GM21515 (cell line): ENCODE measurements around the gene CD163L1.

Experiments used
- ATAC-seq: cut with Tn5 transposase; IDR thresholded peaks from one replicate; pipeline ENCODE4 v1.9.1; 2021; ENCODE audit not compliant: unreplicated experiment

CD163L1 gene

DNA sequence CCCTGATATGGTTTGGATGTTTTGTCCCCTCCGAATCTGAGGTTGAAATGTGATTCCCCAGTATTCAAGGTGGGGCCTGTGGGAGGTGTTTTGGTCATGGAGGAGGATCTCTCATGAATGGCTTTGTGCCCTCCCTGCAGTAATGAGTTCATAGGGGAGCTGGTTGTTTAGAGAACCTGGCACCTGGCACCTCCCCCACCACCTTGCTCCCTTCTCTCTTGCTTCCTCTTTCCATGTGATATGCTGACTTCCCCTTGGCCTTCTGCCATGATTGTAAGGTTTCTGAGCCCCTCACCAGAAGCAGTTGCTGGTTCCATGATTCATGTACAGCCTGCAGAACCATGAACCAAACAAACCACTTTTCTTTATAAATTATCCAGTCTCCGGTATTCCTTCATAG lies 32.6 kb downstream of the CD163L1 start:
- ATAC-seq: no peak

DNA sequence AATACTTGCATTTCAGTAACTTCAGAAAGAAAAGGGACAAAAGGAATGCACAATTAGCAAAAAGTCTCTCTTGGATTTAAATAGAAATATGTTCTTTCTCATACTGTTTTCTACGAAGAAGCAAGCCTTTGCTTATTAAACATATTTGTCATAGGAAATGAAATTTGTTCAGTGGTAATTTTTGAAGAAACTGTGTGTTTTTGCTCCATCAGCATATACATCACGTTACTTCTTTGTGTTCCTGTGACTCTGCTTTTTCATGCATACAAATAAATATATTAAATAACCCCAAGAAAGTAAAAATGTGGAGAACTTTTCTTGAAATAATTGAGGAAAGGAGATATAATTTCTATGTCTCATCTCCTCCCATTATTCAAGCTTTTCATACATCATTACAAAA lies 39.7 kb downstream of the CD163L1 start:
- ATAC-seq: no peak

DNA sequence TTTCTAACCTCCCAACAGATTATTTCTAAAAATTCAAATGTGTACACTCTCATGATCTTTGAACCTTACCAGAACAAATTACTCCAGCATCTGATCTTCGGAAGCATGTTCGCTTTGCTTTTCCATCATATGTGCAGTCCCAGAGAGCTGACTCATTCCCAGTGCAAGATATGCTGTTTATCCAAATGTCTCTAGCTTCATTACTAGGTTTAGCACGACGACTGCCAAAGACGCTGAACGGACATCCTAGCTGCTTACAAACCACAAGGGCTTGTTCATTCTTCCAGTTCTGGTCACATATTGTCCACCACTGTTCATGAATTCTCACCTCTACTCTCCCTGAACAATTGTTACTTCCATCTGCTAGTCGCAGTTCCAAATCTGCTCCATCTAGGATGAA lies 40.5 kb downstream of the CD163L1 start:
- ATAC-seq: no peak

DNA sequence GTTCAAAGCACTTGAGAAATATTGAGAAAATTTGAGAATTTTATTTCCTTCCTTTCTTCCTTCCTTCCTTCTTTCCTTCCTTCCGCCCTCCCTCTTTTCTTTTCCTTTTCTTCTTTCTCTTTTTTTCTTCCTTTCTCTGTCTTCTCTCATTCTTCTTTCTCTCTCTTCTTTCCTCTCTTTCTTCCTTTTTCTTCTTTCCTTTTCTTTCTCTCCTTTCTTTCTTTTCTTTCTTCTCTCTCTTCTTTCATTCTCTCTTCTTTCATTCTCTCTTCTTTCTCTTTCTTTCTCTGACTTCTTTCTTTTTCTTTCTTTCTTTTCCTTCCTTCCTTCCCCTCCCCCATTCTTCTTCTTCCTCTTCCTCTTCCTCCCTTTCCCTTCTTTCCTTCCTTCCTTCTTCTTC lies 44.9 kb downstream of the CD163L1 start:
- ATAC-seq: no peak

DNA sequence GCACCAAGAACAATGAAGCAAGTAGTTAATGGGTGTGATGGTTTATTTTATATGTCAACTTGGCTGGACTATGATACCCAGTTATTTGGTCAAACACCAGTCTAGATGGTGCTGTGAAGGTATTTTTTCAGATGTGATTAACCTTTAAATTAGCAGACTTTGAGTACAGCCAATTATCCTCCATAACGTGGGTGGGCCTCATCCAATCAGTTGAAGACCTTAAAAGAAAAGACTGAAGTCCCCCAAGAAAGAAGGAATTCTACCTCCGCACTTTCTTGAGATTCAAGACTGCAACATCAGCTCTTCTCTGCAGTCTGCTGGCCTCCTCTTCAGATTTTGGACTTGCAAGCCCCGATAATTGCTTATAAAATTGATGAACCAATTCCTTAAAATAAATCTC lies 47.5 kb downstream of the CD163L1 start:
- no peak for ATAC-seq

DNA sequence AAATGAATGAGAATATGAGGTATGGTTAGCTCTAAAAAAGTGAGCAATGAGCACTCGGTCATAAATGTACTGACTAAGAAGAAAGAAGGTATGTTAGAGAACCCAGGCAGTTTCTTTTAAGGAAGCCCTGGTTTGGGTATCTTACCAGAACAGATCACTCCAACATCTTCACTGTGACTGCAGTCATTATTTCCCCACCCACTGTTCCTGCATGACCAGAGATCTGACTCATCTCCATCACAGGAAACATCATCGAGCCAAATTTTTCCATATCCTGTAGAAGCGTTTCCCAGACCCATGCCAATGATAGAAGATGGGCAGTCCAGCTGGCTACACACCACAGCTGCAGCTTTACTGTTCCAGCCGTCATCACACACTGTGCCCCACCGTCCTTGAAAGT lies 48.0 kb downstream of the CD163L1 start:
- no peak for ATAC-seq

DNA sequence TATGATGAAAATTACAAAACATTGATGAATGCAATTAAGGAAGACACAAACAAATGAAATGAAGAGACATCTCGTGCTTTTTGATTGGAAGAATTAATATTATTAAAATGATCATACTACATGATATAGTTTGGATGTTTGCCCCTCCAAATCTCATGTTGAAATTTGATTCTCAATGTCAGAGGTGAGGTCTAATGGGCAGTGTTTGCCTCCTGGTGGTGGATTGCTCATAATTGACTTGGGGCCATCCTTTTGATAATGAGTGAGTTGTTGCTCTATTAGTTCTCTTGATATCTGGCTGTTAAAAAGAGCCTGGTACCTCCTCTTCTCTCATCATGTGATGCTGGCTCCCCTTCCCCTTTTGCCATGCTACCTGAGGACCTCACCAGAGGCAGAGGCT lies 56.7 kb downstream of the CD163L1 start:
- ATAC-seq: no peak

DNA sequence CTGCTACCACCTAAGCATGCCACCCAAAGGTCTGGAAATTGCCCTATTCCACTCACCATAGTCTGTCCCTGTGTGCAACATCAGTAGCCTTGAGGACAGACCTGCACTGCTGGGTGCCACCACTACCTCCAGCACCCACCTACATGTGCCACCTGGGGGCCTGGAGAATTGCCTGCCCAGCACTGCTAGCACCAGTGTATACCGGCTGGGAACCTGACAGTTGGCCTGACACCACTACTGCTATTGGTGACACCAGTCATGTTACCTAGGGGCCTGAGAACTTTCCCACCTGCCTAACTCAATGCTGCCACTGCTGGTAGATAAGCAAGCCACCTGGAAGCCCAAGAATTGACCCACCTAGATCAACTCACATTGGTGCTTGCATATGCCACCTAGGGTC lies 60.8 kb downstream of the CD163L1 start:
- ATAC-seq: no peak

DNA sequence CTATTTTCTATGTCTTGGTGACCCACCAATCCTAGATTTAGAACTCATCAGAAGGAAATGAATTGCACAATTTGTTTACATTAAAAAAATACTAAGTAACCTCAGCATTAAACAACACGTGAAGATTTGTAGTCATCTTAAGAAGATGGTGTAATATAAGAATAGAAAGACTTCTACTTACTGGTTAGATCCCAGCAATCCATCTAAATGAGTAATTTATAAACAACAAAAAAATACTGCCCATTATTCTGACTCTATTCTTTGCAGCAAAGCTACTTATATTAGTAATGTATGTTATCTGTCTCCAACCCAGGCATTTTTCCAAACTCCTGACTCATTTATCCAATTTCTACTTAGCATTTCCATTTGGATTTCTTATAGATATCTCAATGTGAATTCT lies 67.8 kb downstream of the CD163L1 start:
- ATAC-seq: no peak

DNA sequence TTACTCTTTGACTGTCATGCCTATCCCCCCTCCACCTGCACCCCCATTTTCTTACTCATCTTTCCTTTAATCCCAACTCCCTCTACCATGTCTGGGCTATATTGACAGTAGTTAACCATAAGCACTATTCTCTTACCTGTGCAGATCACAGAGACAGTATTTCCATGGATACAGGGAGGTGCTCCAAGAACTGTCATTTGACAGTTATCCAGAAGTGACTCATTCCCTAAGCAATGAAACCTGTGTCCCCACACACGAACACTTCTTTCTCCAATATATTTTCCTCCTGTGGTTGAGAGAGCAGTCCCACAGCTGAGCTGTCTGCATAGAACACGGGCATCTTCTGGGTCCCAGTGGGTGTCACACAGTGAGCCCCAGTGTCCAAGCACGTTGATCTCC lies 68.8 kb downstream of the CD163L1 start:
- ATAC-seq: no peak

DNA sequence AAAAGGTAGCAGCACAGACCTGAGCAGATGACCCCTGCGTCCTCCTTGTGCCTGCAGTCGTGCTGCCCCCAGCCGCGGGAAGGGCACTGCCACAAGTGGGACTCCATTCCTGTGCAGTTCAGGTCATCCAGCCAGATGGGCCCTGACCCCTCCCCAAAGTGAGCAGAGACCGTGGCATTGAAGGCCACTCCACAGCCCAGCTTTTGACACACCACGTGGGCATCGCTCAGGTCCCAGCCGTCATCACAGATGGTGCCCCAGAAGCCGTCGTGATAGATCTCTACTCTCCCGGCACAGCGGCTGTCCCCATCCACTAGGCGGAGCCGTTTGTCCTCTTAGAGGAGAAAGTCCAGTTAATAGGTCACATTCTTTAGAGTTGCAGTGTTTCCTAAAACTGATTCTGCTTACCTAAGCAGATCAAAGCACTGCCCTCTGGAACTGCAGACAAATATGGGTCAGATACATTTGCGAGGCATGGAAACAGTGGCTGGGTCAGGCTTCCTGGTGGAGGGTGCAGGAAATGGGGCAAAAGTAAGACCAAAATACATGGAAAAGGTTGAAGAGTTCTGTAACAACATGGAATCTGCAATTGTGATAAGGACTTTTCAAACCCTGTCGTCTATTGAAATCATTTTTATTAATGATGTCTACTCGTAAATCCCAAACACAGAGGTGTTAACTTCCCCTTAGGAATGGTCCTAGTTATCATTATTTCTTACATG lies 69.4 kb downstream of the CD163L1 start:
- no peak for ATAC-seq

DNA sequence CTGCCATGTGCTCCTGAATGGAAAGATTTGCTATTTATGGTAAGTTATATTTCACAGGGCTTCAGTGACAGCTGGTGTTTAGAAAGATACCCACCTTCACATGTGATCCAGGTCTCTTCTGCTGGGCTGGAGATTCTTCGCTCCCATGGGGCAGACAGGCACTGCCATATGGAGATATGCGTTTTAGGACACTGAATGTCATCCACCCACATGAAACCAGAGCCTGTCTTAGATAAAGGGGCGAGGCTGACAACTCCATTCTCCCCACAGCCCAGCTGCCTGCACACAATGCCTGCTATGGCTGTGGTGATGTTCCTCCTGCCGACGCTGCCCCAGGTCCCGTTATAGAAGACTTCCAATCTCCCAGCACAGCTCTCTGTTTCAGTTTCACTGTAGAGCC lies 70.7 kb downstream of the CD163L1 start:
- ATAC-seq: no peak

DNA sequence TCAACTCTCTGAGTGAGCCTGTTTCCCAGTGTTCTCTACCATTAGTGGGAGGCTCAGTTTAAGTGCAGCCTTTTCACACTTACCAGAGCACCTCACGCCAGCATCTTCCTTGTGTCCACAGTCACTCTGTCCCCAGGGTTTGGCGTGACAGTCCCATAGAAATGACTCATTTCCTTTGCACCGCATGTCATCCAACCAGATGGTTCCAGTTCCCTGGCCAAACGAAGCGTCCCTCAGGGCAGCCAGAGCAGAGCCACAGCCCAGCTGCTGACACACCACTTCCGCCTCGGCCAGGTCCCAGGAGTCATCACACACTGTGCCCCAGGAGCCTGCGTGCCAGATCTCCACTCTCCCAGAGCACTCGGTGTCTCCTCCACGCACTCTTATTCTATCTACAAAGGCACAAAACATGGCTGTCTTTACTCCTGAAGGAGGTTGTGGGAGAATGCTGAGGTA lies 74.7 kb downstream of the CD163L1 start:
- ATAC-seq: no peak

DNA sequence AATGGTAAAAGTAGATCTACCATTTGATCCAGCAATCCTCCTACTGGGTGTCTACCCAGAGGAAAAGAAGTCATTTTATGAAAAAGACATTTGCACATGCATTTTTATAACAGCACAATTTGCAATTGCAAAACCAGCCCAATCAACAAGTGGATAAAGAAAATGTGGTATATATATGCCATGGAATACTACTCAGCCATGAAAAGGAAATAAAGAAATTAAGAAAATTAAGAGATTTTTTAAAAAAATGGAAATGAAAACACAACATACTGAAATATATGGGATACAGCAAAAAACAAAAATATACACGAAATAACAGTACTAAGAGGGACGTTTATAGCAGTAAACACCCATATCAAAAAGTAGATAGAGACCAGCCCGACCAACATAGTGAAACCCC lies 81.2 kb downstream of the CD163L1 start:
- no peak for ATAC-seq

DNA sequence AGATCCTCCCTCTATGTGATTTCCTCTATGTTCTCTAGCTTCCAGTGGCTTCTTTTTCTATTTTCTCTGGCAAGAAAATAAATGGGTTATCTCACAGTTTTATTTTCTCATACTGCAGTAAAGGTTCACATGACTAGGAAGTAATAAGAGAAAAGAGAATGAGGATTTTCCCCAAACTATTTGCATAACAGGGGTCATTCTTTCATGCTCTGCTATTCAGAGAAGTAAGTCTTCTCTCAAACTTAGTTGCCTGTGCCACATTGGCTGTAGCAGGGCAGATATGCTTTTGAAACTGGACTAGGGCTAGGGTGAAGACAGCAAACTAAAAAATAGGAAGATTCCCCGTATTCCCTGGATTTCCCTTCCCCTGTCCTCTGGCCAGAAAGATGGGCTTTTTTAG lies 82.7 kb downstream of the CD163L1 start:
- no peak for ATAC-seq

DNA sequence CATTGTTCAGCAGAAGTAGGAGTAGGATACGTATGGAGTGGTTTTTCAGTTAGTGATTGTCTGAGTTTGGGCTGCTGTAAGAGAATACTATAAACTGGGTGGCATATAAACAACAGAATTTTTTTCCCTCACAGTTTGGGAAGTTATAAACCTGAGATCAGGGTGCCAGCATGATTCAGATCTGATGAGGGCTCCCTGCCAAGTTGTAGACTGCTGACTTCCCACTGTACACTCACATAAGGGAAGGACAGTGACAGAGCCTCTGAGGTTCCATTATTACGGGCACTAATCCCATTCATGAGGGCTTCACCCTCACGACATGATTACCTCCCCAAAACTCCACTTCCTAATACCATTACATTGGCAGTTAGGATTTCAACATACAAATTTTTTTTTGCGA lies 89.4 kb downstream of the CD163L1 start:
- no peak for ATAC-seq

DNA sequence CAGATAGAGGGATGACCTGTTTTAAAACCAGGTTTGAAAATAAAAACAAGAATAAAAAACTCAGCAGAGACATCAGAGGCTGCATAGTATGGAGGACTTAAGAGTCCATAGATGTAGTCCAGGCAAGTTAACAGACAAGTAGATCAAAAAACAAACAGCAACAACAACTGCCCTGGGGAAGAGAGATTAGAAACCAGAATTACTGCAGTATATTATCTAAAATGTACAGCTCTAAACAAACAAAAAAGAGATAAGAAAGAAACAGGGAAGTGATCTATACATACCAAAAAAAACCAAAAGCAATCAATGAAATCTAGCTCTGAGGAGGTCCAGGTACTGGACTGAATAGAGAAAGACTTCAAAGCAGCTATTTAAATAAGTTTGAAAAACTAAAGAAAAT lies 91.3 kb downstream of the CD163L1 start:
- ATAC-seq: no peak

DNA sequence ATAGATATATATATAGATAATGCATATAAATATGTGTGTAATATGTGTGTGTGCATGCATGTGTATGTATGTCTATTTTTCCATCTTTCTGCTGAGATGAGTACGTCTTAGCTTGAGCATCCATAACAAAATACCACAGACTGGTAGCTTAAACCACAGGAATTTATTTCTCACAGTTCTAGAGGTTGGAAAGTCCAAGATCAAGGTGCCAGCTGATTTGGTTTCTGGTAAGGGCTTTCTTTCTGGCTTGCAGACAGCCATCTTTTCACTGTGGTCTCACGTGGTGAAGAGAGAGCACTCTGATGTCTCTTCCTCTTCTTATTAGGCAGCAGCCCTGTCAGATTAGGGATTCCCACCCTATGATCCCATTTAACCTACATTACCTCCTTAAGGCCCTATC lies 92.8 kb downstream of the CD163L1 start:
- no peak for ATAC-seq

DNA sequence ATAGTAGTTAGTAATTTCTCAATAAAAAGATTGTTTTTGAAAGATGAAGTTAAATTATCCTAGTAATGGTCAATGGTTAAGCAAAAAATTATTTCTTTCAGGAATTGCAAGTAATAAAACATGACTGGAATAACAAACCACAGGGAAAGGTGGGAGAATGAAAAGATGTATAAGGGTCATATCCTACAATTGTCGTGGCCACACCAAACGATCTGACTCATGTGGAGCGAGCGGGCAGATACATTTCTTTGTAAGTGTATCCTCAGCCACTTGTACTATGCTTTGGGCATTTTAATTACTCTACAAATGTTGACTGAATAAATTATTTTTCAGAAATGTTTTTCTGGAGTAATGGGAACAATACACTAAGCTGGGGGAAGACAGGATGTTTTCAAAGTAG lies 94.5 kb downstream of the CD163L1 start:
- no peak for ATAC-seq

DNA sequence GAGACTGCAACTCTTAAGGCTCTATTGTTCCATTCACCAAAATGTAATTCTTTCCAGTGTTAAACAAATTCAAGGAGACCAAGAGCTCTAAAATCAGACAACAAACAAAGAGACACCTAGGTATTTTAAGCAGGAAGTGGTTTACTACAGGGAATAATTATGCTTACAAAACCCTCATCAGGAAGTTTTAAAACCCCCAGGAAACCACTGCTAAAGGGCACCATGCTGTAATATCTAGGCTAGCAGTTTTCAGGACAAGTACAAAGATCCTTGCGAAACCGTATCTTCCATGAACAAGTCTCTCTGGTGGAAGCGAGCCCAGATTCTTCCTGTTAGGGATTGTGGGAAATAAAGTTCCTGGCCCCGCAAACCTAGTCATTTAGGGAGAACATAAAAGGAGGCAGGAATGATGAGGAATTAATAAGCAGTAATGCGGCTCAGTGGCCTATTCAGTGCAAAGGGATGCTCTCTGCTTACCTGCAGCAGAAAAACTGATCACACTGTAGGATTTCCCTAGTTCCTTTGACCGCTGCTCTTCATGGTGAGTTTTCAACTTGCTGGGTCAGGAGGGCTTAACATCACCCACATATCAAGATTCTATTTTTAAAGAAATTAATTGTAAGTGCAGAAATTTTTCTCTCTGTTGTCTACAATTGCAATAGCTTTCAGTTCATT lies 97.3 kb downstream of the CD163L1 start:
- no peak for ATAC-seq

DNA sequence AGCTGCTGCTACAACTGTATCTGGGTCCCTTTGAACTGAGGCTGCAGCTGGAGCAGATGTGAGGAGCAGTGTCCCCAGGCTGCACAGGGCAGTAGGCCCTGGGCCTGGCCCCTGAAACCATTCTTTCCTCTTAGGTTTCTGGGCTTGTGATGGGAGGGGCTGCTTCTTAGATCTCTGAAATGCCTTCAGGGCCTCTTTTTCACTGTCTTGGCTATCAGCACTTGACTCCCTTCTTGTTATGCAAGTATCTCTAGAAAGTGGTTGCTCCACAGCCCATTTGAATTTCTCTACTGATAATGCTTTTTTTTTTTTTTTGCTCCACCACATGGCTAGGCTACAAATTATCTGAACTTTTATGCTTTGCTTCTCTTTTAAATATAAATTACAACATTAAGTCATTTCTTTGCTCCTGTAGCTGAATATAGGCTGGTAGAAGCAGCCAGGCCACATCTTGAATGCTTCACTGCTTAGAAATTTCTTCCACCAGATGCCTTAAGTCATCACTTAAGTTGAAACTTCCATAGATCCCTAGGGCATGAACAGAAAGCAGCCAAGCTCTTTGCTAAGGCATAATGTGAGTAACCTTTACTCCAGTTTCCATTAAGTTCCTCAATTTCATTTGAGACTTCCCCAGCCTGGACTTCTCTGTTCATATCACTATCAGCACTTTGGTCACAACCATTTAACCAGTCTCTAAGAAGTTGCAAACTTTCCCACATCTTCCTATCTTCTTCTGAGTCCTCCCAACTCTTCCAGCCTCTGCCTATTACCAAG lies 98.9 kb downstream of the CD163L1 start:
- ATAC-seq: no peak

DNA sequence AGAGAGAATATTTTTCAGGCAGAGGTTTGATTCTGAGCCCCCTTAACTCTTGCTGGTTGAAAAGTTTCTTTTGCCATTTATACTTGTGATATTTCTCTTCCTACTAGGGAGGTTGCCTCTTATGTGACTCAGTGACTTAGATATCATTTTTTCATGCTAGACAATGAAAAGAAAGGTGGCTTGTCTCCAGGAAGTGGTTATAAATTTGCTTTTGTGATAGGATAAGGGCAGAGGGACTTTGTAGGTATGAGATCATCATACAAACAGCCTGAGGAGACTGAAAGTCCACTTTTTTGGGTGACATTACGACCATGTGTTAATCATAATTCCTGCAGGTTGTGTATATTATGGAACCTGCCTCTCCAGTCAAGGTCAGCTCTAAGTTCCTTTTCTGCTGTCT lies 104.3 kb downstream of the CD163L1 start:
- no peak for ATAC-seq
